ENCODE data around the gene CBX2.

- no peak for TF ChIP-seq EZH2phosphoT487 (IDR thresholded peaks at IDR 0.05; ENCODE audit: insufficient read depth, low read depth)
- no peak for TF ChIP-seq EZH2 (IDR thresholded peaks at IDR 0.05; ENCODE audit: insufficient read depth, poor library complexity, severe bottlenecking)
Observed at GRCh38 chr17:79737046-79737921, 40.7 kb upstream of the CBX2 start.

Data from GM23248 (cell line).